Activated CD4-positive, alpha-beta T cell treated with anti-CD3 and anti-CD28 coated beads for 1 hour (primary cell): ENCODE results near the gene TCEAL1.
"Not testable (repeated sequence)": the region's sequence is repeated elsewhere in the genome, so short reads cannot be mapped to it uniquely, and the experiment has no call there.

Experiments used
- DNase-seq: peaks from one replicate; pipeline ENCODE4 v3.0.0-alpha.2; 2020

The TCEAL1 gene

GRCh38 chrX:103628386-103629317 lies at the start of gene TCEAL1:
Gene TCEAL1 (plus strand): TSS chrX:103628975. CDS start chrX:103629917, 942 bp downstream.
- DNase-seq = no peak

GRCh38 chrX:103584596-103584995 lies 44.2 kb upstream of the TCEAL1 start:
- no peak for DNase-seq

- DNase-seq = no peak
Observed at GRCh38 chrX:103585411-103586313, 43.1 kb upstream of the TCEAL1 start, which contains the start of gene TCEAL4. Gene TCEAL4 (plus strand): TSS chrX:103585515. CDS start chrX:103586676, 1,161 bp downstream.

- no peak for DNase-seq
Observed at GRCh38 chrX:103586314-103586646, 42.5 kb upstream of the TCEAL1 start.

GRCh38 chrX:103586659-103587058 lies 42.1 kb upstream of the TCEAL1 start:
- DNase-seq = no peak

GRCh38 chrX:103592295-103592694 lies 36.5 kb upstream of the TCEAL1 start:
- not testable (repeated sequence) for DNase-seq

- not testable (repeated sequence) for DNase-seq
Observed at GRCh38 chrX:103595202-103595601, 33.6 kb upstream of the TCEAL1 start.

- no peak for DNase-seq
Observed at GRCh38 chrX:103607364-103608305, 21.1 kb upstream of the TCEAL1 start, which contains the start of gene TCEAL3. Gene TCEAL3 (plus strand): TSS chrX:103607963. CDS start chrX:103609065, 1,102 bp downstream.

- DNase-seq = no peak
Observed at GRCh38 chrX:103608306-103608963, 20.3 kb upstream of the TCEAL1 start.

GRCh38 chrX:103610282-103610681 lies 18.5 kb upstream of the TCEAL1 start:
- no peak for DNase-seq

- no peak for DNase-seq
Observed at GRCh38 chrX:103613362-103613890, 15.3 kb upstream of the TCEAL1 start.

GRCh38 chrX:103614999-103615398 lies 13.8 kb upstream of the TCEAL1 start:
- no peak for DNase-seq

- DNase-seq = no peak
Observed at GRCh38 chrX:103615781-103616371, 12.9 kb upstream of the TCEAL1 start.

- DNase-seq = no peak
Observed at GRCh38 chrX:103616676-103617186, 12.0 kb upstream of the TCEAL1 start.

- DNase-seq = no peak
Observed at GRCh38 chrX:103624111-103624510, 4.7 kb upstream of the TCEAL1 start.

GRCh38 chrX:103626855-103627254 lies 1.9 kb upstream of the TCEAL1 start:
- no peak for DNase-seq

GRCh38 chrX:103629318-103630170 lies 769 bp downstream of the TCEAL1 start:
- no peak for DNase-seq

- no peak for DNase-seq
Observed at GRCh38 chrX:103630171-103630511, 1.4 kb downstream of the TCEAL1 start.

GRCh38 chrX:103631145-103631544 lies 2.4 kb downstream of the TCEAL1 start:
- DNase-seq = no peak

GRCh38 chrX:103635436-103635835 lies 6.7 kb downstream of the TCEAL1 start:
- DNase-seq = no peak
